Measurements from ENCODE around the gene MCCC1.

Gene MCCC1

DNA sequence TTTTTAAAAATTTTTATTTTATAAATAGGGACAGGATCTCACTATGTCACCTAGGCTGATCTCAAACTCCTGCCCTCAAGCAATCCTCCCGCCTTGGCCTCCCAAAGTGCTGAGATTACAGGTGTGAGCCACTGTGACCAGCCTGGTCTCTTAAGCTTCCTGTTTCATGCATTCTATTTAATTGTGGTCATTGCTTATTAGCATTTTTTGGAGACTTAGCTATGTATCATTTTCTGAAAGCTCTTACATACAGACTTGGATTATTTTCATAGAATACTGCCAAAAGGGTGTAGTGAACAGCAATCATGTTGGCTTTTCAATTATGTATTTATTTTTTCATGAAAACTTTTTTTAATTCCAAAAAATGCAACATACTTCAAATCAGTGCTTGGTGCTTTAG is 67.5 kb downstream of the MCCC1 start:
- no peaks in the 10 kb centered on the region for H3K27me3 ChIP-seq (ENCODE audit: insufficient read depth, low read length, poor library complexity, severe bottlenecking)
- no peak overlapping the region for H3K4me2 ChIP-seq (ENCODE audit: low read depth, low read length, poor library complexity, severe bottlenecking)
- H3K9ac ChIP-seq (ENCODE audit: low read depth, low read length, poor library complexity, severe bottlenecking), result no peak overlapping the region
- no peaks in the 10 kb centered on the region for H3K79me2 ChIP-seq (ENCODE audit: insufficient read depth, low read length)
- no peaks in the 10 kb centered on the region for H3K9me3 ChIP-seq (ENCODE audit: insufficient read depth, low read depth, low read length)
- H3K4me3 ChIP-seq (ENCODE audit: low read length, poor library complexity, severe bottlenecking), result no peak overlapping the region
- H3K9me2 ChIP-seq (replicated peaks; ENCODE audit: low read depth, low read length), result no peaks in the 10 kb centered on the region
- no peak for TF ChIP-seq CTCF (conservative IDR thresholded peaks at IDR 0.05; ENCODE audit: low read length)
- TF ChIP-seq EZH2phosphoT487 (IDR thresholded peaks at IDR 0.05; ENCODE audit: borderline replicate concordance), result no peak
- H4K20me1 ChIP-seq (ENCODE audit: insufficient read depth, low read length, poor library complexity, severe bottlenecking), result no peaks in the 10 kb centered on the region
- H3F3A ChIP-seq (ENCODE audit: low read depth), result no peaks in the 10 kb centered on the region
- no peaks in the 10 kb centered on the region for H3K4me1 ChIP-seq (ENCODE audit: insufficient read depth, low read length, poor library complexity, severe bottlenecking)
- peaks cover 61% of the 10 kb centered on the region for H3K36me3 ChIP-seq (ENCODE audit: insufficient read depth, low read length)
- H2AFZ ChIP-seq (ENCODE audit: low read length), result no peak overlapping the region

DNA sequence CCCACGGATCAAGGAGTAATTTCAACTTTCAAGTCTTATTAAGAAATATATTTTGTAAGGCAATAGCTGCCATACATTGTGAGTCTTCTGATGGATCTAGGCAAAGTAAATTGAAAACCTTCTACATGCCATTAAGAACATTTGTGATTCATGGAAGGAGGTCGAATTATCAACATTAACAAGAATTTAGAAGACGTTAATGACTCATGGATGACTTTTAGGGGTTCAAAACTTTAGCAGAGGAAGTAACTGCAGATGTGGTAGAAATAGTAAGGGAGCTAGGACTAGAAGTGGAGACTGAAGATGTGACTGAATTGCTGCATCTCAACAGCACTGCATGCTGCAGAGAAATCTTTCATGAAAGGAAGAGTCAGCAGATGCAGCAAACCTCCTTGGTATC is 70.9 kb downstream of the MCCC1 start:
- no peaks in the 10 kb centered on the region for H3K9me3 ChIP-seq (ENCODE audit: insufficient read depth, low read depth, low read length)
- H3K4me3 ChIP-seq (ENCODE audit: low read length, poor library complexity, severe bottlenecking), result no peak overlapping the region
- no peak overlapping the region for H2AFZ ChIP-seq (ENCODE audit: low read length)
- H3F3A ChIP-seq (ENCODE audit: low read depth), result no peaks in the 10 kb centered on the region
- H3K4me2 ChIP-seq (ENCODE audit: low read depth, low read length, poor library complexity, severe bottlenecking), result no peak overlapping the region
- no peaks in the 10 kb centered on the region for H4K20me1 ChIP-seq (ENCODE audit: insufficient read depth, low read length, poor library complexity, severe bottlenecking)
- no peaks in the 10 kb centered on the region for H3K79me2 ChIP-seq (ENCODE audit: insufficient read depth, low read length)
- no peaks in the 10 kb centered on the region for H3K27me3 ChIP-seq (ENCODE audit: insufficient read depth, low read length, poor library complexity, severe bottlenecking)
- H3K4me1 ChIP-seq (ENCODE audit: insufficient read depth, low read length, poor library complexity, severe bottlenecking), result no peaks in the 10 kb centered on the region
- peaks cover 66% of the 10 kb centered on the region for H3K36me3 ChIP-seq (ENCODE audit: insufficient read depth, low read length)
- no peak for TF ChIP-seq CTCF (conservative IDR thresholded peaks at IDR 0.05; ENCODE audit: low read length)
- no peak for TF ChIP-seq EZH2phosphoT487 (IDR thresholded peaks at IDR 0.05; ENCODE audit: borderline replicate concordance)
- H3K9ac ChIP-seq (ENCODE audit: low read depth, low read length, poor library complexity, severe bottlenecking), result no peak overlapping the region
- no peaks in the 10 kb centered on the region for H3K9me2 ChIP-seq (replicated peaks; ENCODE audit: low read depth, low read length)

DNA sequence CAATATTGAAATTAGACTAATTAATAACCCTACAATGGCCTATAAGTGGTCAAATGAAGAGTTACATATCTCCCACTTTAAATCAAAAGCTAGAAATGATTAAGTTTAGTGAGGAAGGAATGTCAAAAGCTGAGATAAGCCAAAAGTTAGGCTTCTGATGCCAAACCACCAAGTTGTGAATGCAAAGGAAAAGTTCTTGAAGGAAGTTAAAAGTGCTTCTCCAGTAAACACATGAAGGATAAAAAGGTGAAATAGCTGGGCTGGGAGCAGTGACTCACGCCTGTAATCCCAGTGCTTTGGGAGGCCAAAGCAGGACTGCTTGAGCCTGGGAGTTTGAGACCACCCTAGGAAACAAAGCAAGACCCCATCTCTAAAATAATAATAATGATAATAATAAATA is 72.0 kb downstream of the MCCC1 start:
- Histone ChIP-seq H3K9me3 (ENCODE audit: insufficient read depth, low read depth, low read length) (no peaks in the 10 kb centered on the region), H3K4me3 (ENCODE audit: low read length, poor library complexity, severe bottlenecking) (no peak overlapping the region), H3K9me2 (replicated peaks; ENCODE audit: low read depth, low read length) (no peaks in the 10 kb centered on the region), H3K4me1 (ENCODE audit: insufficient read depth, low read length, poor library complexity, severe bottlenecking) (no peaks in the 10 kb centered on the region), H3K79me2 (ENCODE audit: insufficient read depth, low read length) (no peaks in the 10 kb centered on the region), H3K4me2 (ENCODE audit: low read depth, low read length, poor library complexity, severe bottlenecking) (no peak overlapping the region), H3K36me3 (ENCODE audit: insufficient read depth, low read length) (peaks cover 57% of the 10 kb centered on the region), H3K27me3 (ENCODE audit: insufficient read depth, low read length, poor library complexity, severe bottlenecking) (no peaks in the 10 kb centered on the region), H3F3A (ENCODE audit: low read depth) (no peaks in the 10 kb centered on the region), H4K20me1 (ENCODE audit: insufficient read depth, low read length, poor library complexity, severe bottlenecking) (no peaks in the 10 kb centered on the region), H2AFZ (ENCODE audit: low read length) (no peak overlapping the region), H3K9ac (ENCODE audit: low read depth, low read length, poor library complexity, severe bottlenecking) (no peak overlapping the region)
- TF ChIP-seq CTCF (conservative IDR thresholded peaks at IDR 0.05; ENCODE audit: low read length), result no peak
- no peak for TF ChIP-seq EZH2phosphoT487 (IDR thresholded peaks at IDR 0.05; ENCODE audit: borderline replicate concordance)
